NCI-H2081 treated with DMSO at 0.1 percent for 48 hours (cell line): ENCODE results near the gene SGPL1.

Source experiments
- DNase-seq: peaks from one replicate; lab custom pipeline; 2025; lab: John Stamatoyannopoulos, UW

Gene SGPL1

GRCh38 chr10:70810967-70811366 lies 4.8 kb upstream of the SGPL1 start:
- no peak for DNase-seq

GRCh38 chr10:70811881-70812280 lies 3.9 kb upstream of the SGPL1 start:
- DNase-seq: no peak

GRCh38 chr10:70812814-70813213 lies 2.9 kb upstream of the SGPL1 start:
- no peak for DNase-seq

- DNase-seq: no peak
Measured at GRCh38 chr10:70814126-70814525, 1.6 kb upstream of the SGPL1 start.

GRCh38 chr10:70816220-70816894 lies 609 bp downstream of the SGPL1 start:
- DNase-seq: no peak

GRCh38 chr10:70820976-70821750 lies 5.4 kb downstream of the SGPL1 start:
- no peak for DNase-seq

- no peak for DNase-seq
Measured at GRCh38 chr10:70822076-70822820, 6.5 kb downstream of the SGPL1 start.

GRCh38 chr10:70827086-70827757 lies 11.5 kb downstream of the SGPL1 start:
- no peak for DNase-seq

- DNase-seq: no peak
Measured at GRCh38 chr10:70828923-70829322, 13.2 kb downstream of the SGPL1 start.

GRCh38 chr10:70829543-70829942 lies 13.8 kb downstream of the SGPL1 start:
- no peak for DNase-seq

GRCh38 chr10:70830164-70830563 lies 14.4 kb downstream of the SGPL1 start:
- DNase-seq: no peak

GRCh38 chr10:70832221-70832620 lies 16.5 kb downstream of the SGPL1 start:
- DNase-seq: no peak

GRCh38 chr10:70832852-70833528 lies 17.2 kb downstream of the SGPL1 start:
- DNase-seq: no peak

- DNase-seq: no peak
Measured at GRCh38 chr10:70833601-70834000, 17.9 kb downstream of the SGPL1 start.

GRCh38 chr10:70834021-70834420 lies 18.3 kb downstream of the SGPL1 start:
- DNase-seq: no peak

GRCh38 chr10:70834441-70835151 lies 18.8 kb downstream of the SGPL1 start:
- no peak for DNase-seq

- no peak for DNase-seq
Measured at GRCh38 chr10:70836319-70836718, 20.6 kb downstream of the SGPL1 start.

- DNase-seq: no peak
Measured at GRCh38 chr10:70837660-70838059, 21.9 kb downstream of the SGPL1 start.

GRCh38 chr10:70838270-70838805 lies 22.6 kb downstream of the SGPL1 start:
- no peak for DNase-seq

GRCh38 chr10:70840836-70841235 lies 25.1 kb downstream of the SGPL1 start:
- no peak for DNase-seq

GRCh38 chr10:70843333-70843732 lies 27.6 kb downstream of the SGPL1 start:
- no peak for DNase-seq
